Loucy (cell line): Measurements from ENCODE around the gene STOX2.

ENCODE experiments used
- H2AFZ ChIP-seq: fragments of 200-600 bp; sonication (generic); 2 replicates; pipeline ENCODE4 v1.6.0; 2016; ENCODE audit warnings: antibody characterized with exemption, mild to moderate bottlenecking, low read length, moderate library complexity
- H3F3A ChIP-seq: fragments of 200-600 bp; 2 replicates; pipeline ENCODE4 v1.6.0; 2016; ENCODE audit warnings: antibody characterized with exemption, low read depth, mild to moderate bottlenecking
- H3K27me3 ChIP-seq: fragments of 200-600 bp; sonication (generic); 2 replicates; pipeline ENCODE4 v1.6.1; 2014; ENCODE audit warnings: low read length, mild to moderate bottlenecking; ENCODE audit not compliant: insufficient read depth, poor library complexity, severe bottlenecking
- H3K36me3 ChIP-seq: fragments of 200-600 bp; sonication (generic); 2 replicates; pipeline ENCODE4 v1.6.1; 2016; ENCODE audit warnings: low read length; ENCODE audit not compliant: insufficient read depth
- H3K4me1 ChIP-seq: fragments of 200-600 bp; sonication (generic); 2 replicates; pipeline ENCODE4 v1.5.1; 2014; ENCODE audit warnings: low read length, mild to moderate bottlenecking; ENCODE audit not compliant: insufficient read depth, poor library complexity, severe bottlenecking
- H3K4me2 ChIP-seq: fragments of 200-600 bp; sonication (generic); 2 replicates; pipeline ENCODE4 v1.6.0; 2014; ENCODE audit warnings: antibody characterized with exemption, low read length, low read depth, mild to moderate bottlenecking; ENCODE audit not compliant: poor library complexity, severe bottlenecking
- H3K4me3 ChIP-seq: fragments of 200-600 bp; sonication (generic); 2 replicates; pipeline ENCODE4 v1.5.1; 2014; ENCODE audit warnings: low read length, mild to moderate bottlenecking, mixed read lengths; ENCODE audit not compliant: poor library complexity, severe bottlenecking
- H3K79me2 ChIP-seq: fragments of 200-600 bp; sonication (generic); 2 replicates; pipeline ENCODE4 v1.6.1; 2014; ENCODE audit warnings: low read length; ENCODE audit not compliant: insufficient read depth
- H3K9ac ChIP-seq: fragments of 200-600 bp; sonication (generic); 2 replicates; pipeline ENCODE4 v1.6.0; 2014; ENCODE audit warnings: mild to moderate bottlenecking, low read depth, low read length, moderate library complexity; ENCODE audit not compliant: poor library complexity, severe bottlenecking
- H3K9me2 ChIP-seq: fragments of 200-600 bp; sonication (generic); replicated peaks from 2 replicates; pipeline ENCODE4 v1.6.1; 2016; ENCODE audit warnings: low read depth, low read length, mixed read lengths
- H3K9me3 ChIP-seq: fragments of 200-600 bp; sonication (generic); 2 replicates; pipeline ENCODE4 v1.6.1; 2014; ENCODE audit warnings: mild to moderate bottlenecking, antibody characterized with exemption, low read length, low read depth; ENCODE audit not compliant: insufficient read depth
- H4K20me1 ChIP-seq: fragments of 200-600 bp; sonication (generic); 2 replicates; pipeline ENCODE4 v1.6.0; 2014; ENCODE audit warnings: antibody characterized with exemption, low read length, mild to moderate bottlenecking; ENCODE audit not compliant: insufficient read depth, poor library complexity, severe bottlenecking
- CTCF ChIP-seq: fragments of 200-600 bp; sonication (generic); conservative IDR thresholded peaks from 2 replicates; pipeline ENCODE4 v1.5.1; 2014; ENCODE audit warnings: mild to moderate bottlenecking, antibody characterized with exemption, low read length
- EZH2phosphoT487 ChIP-seq: fragments of 200-600 bp; IDR thresholded peaks from 2 replicates; pipeline ENCODE4 v1.6.1; 2018; ENCODE audit warnings: antibody characterized with exemption, mild to moderate bottlenecking, moderate library complexity, borderline replicate concordance

The STOX2 gene

DNA sequence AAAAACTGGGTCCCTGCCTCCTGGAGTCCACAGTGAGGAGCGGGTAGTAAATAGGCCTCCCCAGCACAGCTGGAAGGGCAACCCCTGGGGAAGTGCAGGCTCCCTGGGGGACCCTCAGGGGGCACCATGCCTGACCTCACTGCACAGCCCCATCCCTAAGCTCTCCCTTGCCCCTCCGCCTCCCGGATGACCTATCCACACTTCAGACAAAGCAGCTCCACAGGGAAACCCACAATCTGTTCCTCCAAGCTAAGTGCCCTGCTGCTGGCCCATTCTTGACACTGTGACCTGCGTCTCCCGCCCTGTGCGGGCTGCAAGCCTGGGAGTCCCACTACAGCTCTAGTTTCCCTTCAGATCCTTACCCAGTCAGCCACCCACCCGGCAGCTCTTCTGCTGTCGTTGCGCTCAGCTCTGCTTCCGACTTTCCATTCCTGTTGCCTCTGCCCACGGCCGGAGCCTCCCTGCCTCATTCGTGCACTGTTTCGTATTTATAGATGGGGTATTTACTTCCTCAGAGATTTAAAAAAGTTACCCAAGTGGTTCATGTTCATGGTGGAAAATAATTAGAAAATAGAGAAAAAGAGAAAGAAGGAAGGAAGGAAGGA lies 47.0 kb upstream of the STOX2 start:
- H3K79me2 ChIP-seq, result no peaks in the 10 kb centered on the region
- TF ChIP-seq EZH2phosphoT487 (no peak), CTCF (no peak)
- no peaks in the 10 kb centered on the region for H3K9me3 ChIP-seq
- no peaks in the 10 kb centered on the region for H4K20me1 ChIP-seq
- H3K9me2 ChIP-seq, result no peaks in the 10 kb centered on the region
- H3K36me3 ChIP-seq, result no peaks in the 10 kb centered on the region
- H3K4me3 ChIP-seq, result no peak overlapping the region
- H3K9ac ChIP-seq, result no peak overlapping the region
- H2AFZ ChIP-seq, result no peak overlapping the region
- no peak overlapping the region for H3K4me2 ChIP-seq
- H3F3A ChIP-seq, result no peaks in the 10 kb centered on the region
- H3K4me1 ChIP-seq, result peaks cover 3% of the 10 kb centered on the region
- no peaks in the 10 kb centered on the region for H3K27me3 ChIP-seq

GRCh38 chr4:183860119-183860518 lies 45.0 kb upstream of the STOX2 start:
- H3K4me1 ChIP-seq, result no peaks in the 10 kb centered on the region
- H3K4me2 ChIP-seq, result no peak overlapping the region
- TF ChIP-seq EZH2phosphoT487, result no peak
- no peak for TF ChIP-seq CTCF
- no peak overlapping the region for H3K9ac ChIP-seq
- H3K79me2 ChIP-seq, result no peaks in the 10 kb centered on the region
- H3K4me3 ChIP-seq, result no peak overlapping the region
- no peaks in the 10 kb centered on the region for H3K9me3 ChIP-seq
- no peaks in the 10 kb centered on the region for H3K36me3 ChIP-seq
- H3K27me3 ChIP-seq, result no peaks in the 10 kb centered on the region
- no peak overlapping the region for H2AFZ ChIP-seq
- H4K20me1 ChIP-seq, result no peaks in the 10 kb centered on the region
- no peaks in the 10 kb centered on the region for H3F3A ChIP-seq
- no peaks in the 10 kb centered on the region for H3K9me2 ChIP-seq

DNA sequence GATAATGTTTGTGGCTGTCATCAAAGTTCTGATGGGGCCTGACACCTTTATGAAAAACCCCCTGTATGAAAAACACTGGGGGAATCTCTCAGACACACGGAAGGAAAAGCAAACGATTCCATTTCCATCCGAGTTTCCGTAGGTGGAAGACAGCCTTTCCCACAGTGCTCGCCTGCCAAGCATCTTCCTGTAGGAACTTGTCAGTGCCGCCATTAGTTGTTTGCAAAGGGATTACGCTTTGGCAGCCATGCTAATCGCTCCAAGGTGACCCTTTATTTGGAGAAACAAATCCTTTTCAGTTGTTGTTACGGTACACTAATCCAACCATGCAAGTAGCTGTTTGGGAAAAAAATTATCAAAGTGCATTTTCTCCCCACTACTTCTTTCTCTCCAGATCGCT lies 44.4 kb upstream of the STOX2 start:
- H3K4me3 ChIP-seq, result no peak overlapping the region
- H3K9ac ChIP-seq, result no peak overlapping the region
- no peaks in the 10 kb centered on the region for H3K4me1 ChIP-seq
- H3F3A ChIP-seq, result no peaks in the 10 kb centered on the region
- no peak overlapping the region for H3K4me2 ChIP-seq
- no peaks in the 10 kb centered on the region for H4K20me1 ChIP-seq
- H3K36me3 ChIP-seq, result no peaks in the 10 kb centered on the region
- H3K27me3 ChIP-seq, result no peaks in the 10 kb centered on the region
- no peaks in the 10 kb centered on the region for H3K79me2 ChIP-seq
- TF ChIP-seq EZH2phosphoT487, result no peak
- no peak for TF ChIP-seq CTCF
- no peak overlapping the region for H2AFZ ChIP-seq
- no peaks in the 10 kb centered on the region for H3K9me3 ChIP-seq
- no peaks in the 10 kb centered on the region for H3K9me2 ChIP-seq
